GM12891 (cell line): ENCODE data around the gene DRAM1.
A peak's percentile ranks its signal among the peaks of the same experiment; 100 is the strongest.

Experiments
- DNase-seq: peaks from one replicate; pipeline ENCODE4 v3.0.0; 2011; ENCODE audit warnings: low spot score; ENCODE audit not compliant: insufficient read length
- FAIRE-seq: peaks from 2 replicates; lab custom pipeline; 2011; peaks lifted over from hg19 to GRCh38; lab: Jason Lieb, UNC
- PAX5 ChIP-seq: IDR thresholded peaks from 2 replicates; pipeline ENCODE4 v1.6.1; 2011; ENCODE audit warnings: low read length, moderate library complexity, mild to moderate bottlenecking; ENCODE audit not compliant: insufficient read depth, severe bottlenecking
- POLR2A ChIP-seq: IDR thresholded peaks from 2 replicates; pipeline ENCODE4 v1.6.1; 2011; ENCODE audit warnings: low read depth, low read length, control low read depth
- POLR2AphosphoS5 ChIP-seq: IDR thresholded peaks from 2 replicates; pipeline ENCODE4 v1.6.1; 2011; ENCODE audit warnings: low read depth, low read length, control low read depth
- POU2F2 ChIP-seq: IDR thresholded peaks from 2 replicates; pipeline ENCODE4 v1.6.1; 2011; ENCODE audit warnings: low read depth, mild to moderate bottlenecking, control low read depth, low read length, moderate library complexity
- SPI1 ChIP-seq: IDR thresholded peaks from 2 replicates; pipeline ENCODE4 v1.6.1; 2011; ENCODE audit warnings: low read depth, low read length, control low read depth
- TAF1 ChIP-seq: IDR thresholded peaks from 2 replicates; pipeline ENCODE4 v1.6.1; 2011; ENCODE audit warnings: low read depth, low read length, control low read depth

DRAM1 gene

DNA sequence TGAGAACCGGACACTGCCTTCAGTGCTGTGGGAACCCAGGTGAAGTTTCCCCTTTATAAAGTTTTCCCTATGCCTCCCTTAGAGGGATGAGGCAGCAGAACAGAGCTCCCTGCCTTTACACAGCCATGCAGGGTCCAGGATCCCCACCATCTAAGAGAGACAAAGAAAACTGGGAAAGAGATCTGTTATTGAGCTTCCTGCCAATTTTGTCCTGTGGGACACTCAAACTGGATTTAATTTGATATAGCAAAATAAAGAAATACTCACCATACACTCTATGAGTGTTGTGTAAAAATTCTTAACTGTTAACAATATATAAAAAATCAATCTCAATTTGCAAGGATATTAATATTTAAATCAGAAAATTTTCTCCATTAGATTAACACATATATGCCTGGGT is 69.9 kb downstream of the DRAM1 start:
- TF ChIP-seq PAX5 (no peak), TAF1 (no peak), POLR2AphosphoS5 (no peak), POU2F2 (no peak), SPI1 (no peak), POLR2A (no peak)
- DNase-seq: no peak
- no peak for FAIRE-seq

DNA sequence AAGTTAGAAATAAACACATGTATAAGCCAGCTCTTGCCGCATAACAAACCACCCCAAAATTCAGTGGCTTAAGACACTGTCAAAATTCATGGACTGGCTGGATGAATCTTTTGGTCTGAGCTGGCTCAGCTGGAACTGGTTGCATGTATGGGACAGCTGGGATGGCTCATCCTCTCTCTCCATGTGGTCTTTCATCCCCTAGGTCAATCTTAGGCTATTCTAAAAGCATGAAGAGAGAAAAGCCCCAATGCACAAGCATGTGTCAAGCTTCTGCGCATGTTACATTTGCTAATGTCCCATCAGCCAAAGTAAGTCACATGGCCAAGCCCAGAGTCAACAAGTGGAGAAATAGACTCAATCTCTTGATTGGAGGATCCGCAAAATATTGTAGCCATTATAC is 71.0 kb downstream of the DRAM1 start:
- DNase-seq (no peak), FAIRE-seq (no peak)
- no peak for TF ChIP-seq PAX5
- no peak for TF ChIP-seq POLR2A

DNA sequence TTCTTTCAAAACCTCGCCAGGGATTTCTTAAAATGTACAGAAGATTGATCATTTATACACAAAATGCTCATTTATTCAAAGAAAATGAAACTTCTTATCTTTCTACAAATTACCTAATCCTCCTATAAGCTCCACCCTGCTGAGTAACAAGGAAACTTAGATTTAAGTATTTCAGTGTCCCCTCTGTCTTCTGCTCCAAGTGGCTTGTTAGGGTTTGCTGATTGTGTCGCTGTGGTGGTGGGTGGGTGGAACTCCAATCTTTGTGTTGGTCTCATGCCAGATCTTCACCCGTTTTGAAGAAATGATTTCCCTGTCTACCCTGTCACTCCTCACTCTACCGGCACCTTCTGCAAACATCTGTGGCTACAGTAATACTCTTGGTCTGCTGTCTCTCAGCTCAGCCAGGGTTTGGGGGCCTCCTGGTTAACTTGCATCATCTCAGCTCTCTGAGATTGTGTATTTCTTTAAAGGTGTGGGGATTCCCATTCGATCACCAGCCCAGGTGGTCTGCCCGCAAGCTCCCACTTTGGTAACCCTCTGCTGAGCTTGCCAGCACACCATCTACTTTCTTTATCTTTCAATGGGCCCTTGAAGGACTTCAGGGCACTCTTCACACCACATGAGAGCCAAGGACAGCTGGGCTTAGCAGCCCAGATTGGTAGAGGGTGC is 73.8 kb downstream of the DRAM1 start:
- TF ChIP-seq POU2F2 (no peak), SPI1 (no peak), TAF1 (no peak), POLR2A (no peak), POLR2AphosphoS5 (no peak), PAX5 (no peak)
- DNase-seq (no peak), FAIRE-seq (no peak)

DNA sequence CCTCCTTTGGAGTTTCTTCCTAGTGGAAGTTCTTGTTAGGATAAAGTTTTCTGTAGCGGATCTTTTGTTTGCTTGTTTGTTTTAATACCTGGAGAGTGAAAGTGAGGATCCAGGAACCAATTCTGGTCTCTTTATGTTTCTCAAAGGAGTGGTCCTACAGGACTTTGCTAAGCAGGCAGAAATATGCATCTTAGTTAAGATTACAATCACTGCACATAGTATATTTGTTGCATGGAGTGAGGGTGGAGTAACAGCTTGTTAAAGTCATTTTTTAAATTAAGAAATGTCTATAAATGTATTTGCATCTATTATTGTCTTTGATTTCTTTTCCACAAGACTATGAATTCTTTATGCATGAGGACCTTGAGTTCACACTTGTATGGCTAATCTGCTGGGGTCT is 76.7 kb downstream of the DRAM1 start:
- no peak for FAIRE-seq
- TF ChIP-seq POLR2A (no peak), POU2F2 (no peak), SPI1 (no peak), TAF1 (no peak)
- DNase-seq: no peak

DNA sequence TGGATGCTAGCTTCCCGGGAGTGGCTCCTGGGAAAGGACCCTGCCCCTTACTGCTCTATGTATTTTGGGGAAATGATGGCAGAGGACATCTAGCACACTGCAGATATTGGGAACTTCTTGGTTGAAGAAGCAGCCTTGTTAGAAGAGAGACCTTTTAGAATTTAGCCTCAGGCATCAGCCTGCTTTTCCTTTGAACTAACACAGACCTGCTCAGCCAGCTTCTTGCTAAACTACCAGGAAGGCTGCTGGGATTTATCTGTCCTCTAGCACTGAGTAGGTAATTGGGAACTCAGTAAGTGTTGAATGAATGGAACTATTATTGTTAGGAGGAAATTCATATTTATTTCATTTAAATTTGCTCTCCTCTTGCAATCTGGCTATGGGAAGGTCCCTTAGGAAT is 77.3 kb downstream of the DRAM1 start:
- DNase-seq: no peak
- TF ChIP-seq TAF1: no peak
- no peak for TF ChIP-seq PAX5
- no peak for TF ChIP-seq SPI1
- TF ChIP-seq POU2F2: no peak
- TF ChIP-seq POLR2AphosphoS5: no peak
- no peak for TF ChIP-seq POLR2A
- FAIRE-seq: no peak

DNA sequence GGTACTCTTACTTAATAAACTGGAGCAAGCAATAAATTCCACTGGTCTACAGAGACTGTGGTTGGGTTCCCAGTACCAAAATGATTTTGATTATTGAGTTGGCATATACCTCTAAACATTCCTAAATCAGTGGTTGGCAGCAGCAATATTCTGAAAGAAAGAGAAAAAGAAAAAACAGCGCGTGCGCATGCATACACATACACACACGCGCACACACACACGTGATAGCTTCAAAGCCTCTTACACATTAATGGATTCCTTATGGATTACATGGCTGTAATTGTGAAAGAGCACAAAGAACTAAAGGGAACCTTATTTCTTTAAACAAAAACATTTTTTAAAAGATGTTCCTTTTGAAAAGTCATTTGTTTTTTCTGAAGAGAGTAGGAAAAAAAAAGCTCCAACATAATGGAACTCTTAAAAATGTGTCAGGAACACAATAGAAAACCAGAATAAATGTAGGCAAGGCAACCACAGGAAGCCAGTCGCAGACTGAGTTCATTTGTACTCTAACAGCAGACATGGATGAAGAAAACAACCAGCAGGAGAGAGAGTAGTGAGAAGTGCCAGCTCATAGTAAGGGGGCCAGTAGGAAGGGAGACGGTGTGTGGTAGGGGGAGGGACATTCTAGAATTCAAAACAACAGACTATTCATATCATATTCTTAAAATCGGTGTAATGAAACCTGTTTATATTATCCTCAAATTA is 80.0 kb downstream of the DRAM1 start:
- DNase-seq: no peak
- FAIRE-seq: peak; percentile 5
- no peak for TF ChIP-seq TAF1
- TF ChIP-seq POU2F2: no peak
- no peak for TF ChIP-seq POLR2AphosphoS5
- TF ChIP-seq SPI1: no peak
- no peak for TF ChIP-seq POLR2A
- no peak for TF ChIP-seq PAX5

DNA sequence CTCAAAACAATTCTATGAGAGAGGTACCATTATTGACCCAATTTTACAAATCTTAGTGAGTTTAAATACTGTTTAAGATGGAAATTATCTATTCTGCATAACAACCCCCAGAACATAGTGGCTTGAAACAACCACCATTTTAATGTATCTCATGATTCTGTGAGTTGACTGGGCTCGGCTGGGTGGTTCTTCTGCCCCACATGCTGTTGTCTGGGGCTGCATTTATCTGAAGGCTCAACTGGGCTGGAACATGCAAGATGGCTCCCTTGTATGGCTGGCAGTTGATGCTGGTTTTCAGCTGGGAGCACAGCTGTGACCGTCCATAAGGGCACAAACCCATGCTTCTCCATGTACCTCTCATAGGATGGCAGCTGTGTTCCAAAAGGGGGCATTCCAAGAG is 82.2 kb downstream of the DRAM1 start:
- no peak for DNase-seq
- no peak for FAIRE-seq
- TF ChIP-seq POLR2A (no peak), SPI1 (no peak), POU2F2 (no peak), POLR2AphosphoS5 (no peak), TAF1 (no peak)

DNA sequence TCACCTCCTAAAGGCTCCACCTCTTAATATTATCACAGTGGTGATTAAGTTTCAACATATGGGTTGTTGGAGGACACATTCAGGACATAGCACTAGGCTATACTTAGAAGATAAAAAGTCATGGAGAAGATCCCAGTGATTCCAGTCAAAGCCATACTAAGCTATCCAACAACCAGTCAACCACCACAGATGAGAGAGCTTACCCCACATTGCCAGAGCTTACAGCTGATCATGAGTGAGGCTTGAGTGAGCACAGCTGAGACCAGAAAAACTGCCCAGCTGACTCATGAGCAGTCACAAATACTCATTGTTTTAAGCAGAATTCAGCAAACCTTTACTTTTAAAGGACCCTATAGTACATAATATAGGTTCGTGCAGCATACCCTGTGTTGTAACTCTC is 85.1 kb downstream of the DRAM1 start:
- DNase-seq (no peak), FAIRE-seq (no peak)
- TF ChIP-seq PAX5: peak; percentile 22
- TF ChIP-seq POLR2AphosphoS5: no peak

DNA sequence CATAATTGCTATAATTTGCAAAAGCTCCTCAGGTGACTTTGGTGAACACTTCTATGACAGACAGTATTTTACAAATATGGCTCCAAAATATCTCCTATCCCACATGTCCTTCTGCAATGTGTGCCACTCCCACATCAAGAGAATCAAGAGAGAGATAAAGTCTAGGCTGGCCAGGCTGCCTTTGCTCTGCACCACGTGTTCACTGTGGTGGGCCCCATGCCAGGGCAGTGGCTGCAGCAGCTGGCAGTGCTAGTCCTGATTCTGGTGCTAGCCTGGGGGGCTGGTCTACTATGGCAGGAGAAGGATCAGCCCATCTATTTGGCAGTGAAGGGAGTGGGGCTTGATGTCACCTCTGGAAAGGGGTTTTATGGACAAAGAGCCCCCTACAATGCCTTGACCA is 86.3 kb downstream of the DRAM1 start:
- DNase-seq (no peak), FAIRE-seq (no peak)
- 0 out of 2 replicates have a peak, but pooled peaks have one; percentile 33 for TF ChIP-seq POLR2AphosphoS5
- TF ChIP-seq TAF1: no peak

DNA sequence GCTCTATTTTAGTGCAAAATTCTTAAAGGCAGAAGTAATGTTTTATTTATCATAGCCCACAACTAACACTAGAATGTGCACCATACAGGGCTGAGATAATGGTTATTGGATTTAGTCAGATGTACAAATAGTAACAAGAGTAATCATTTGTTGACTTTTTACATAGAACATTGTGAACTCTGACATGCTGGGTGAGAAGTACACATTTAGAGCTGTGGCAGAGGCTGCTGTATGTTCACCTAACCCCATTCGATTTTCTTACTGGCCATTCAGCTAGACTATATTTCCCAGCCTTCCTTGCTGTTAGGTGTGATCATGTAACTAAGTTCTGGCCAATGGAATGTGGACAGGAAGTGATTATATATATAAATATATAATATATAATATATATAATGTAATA is 89.1 kb downstream of the DRAM1 start:
- DNase-seq (no peak), FAIRE-seq (peak; percentile 28)
- TF ChIP-seq POLR2AphosphoS5 (no peak), POLR2A (no peak), POU2F2 (no peak)

DNA sequence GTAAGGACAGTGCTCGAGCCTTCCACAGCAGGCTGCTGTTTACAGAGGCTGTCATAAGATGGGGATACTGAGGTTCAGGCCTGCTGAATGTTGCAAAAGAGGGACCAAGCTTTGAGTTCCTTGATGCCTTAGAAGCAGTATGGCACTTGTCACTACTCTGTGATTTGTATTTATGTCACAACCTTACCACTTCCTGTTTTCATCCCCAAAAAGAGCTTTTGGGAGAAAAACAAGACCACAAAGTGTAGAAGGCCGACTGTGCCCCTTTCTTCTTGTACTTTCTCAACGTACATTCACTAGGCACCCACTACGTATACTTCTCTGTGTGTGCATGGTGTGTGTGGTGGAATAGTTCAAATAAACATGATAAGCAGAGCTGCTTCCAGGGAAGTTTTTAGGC is 90.1 kb downstream of the DRAM1 start:
- FAIRE-seq: peak; percentile 69
- DNase-seq: no peak
- TF ChIP-seq TAF1: no peak
- no peak for TF ChIP-seq PAX5
- no peak for TF ChIP-seq POU2F2
- TF ChIP-seq POLR2AphosphoS5: no peak
- no peak for TF ChIP-seq POLR2A
- TF ChIP-seq SPI1: peak; percentile 90
